ENCODE results near the gene C22orf42. TPM values are rescaled to one million over a fixed set of nuclear protein-coding genes. Genes with fewer than 3 reads are reported as not detected.

C22orf42 gene, protein sequence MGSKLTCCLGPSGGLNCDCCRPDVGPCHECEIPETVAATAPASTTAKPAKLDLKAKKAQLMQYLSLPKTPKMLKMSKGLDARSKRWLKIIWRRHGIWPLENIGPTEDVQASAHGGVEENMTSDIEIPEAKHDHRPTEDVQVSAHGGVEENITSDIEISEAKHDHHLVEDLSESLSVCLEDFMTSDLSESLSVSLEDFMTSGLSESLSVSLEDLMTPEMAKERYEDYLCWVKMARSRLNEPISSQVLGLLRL
- polyA plus RNA-seq (not detected in 3 replicates), polyA minus RNA-seq (not detected in 3 replicates)
- polyA plus RNA-seq (2011; ENCODE audit: low read depth) = not detected
- not detected in 2 replicates for polyA plus RNA-seq (2011; cell fraction: cytosol; rRNA removed)
- not detected in 2 replicates for polyA plus RNA-seq (2011; cell fraction: nucleus; rRNA removed)
- polyA plus RNA-seq (2012; ENCODE audit: low replicate concordance) = not detected in 2 replicates
- not detected for polyA minus RNA-seq (2011; cell fraction: cytosol; rRNA and poly(A)+ RNA removed)
- polyA minus RNA-seq (2011; cell fraction: nucleus; rRNA and poly(A)+ RNA removed) = not detected in 2 replicates

DNA sequence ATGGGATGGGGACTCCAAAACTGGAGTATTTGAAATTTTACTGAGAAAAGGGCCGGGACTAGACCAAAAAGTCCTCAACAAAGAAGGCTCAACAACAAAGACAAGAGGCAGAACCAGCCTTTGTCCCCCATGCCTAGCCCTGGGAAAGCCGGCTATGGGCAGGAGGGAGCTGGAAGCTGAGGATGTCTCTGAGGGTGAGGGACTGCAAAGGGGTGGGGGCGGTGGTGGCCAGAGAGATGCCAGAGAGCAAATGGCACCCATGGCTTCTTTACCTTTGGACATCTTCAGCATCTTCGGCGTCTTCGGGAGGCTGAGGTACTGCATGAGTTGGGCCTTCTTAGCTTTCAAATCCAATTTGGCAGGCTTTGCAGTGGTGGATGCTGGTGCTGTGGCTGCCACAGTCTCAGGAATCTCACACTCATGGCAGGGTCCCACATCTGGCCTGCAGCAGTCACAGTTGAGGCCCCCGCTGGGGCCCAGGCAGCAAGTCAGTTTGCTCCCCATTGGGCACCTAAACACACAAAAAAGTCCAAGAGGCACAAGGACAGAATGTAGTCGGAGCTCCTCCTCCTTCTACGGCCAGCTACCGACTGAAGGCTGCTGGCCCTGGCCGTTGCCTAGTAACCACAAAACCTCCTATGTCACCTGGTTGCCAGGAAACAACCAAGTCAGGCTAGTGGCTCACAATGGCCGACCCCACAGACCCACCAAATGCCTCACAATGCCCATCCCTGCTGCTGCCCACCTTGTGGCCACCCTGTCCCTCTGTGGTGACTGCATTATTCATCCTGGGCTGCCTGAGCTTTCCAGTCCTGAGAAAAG is at the start of gene C22orf42:
Gene C22orf42 (minus strand): TSS at position 592 of the 822 bp plus-strand sequence. CDS start 88 bp downstream, at position 504.
- no peak within 1 kb of the TSS for H3K9ac ChIP-seq (ENCODE audit: control insufficient read depth, extremely low read depth, insufficient read depth, low read length)
- H2AFZ ChIP-seq (ENCODE audit: control insufficient read depth, low read length) = no peak within 1 kb of the TSS
- H4K20me1 ChIP-seq (ENCODE audit: control insufficient read depth, extremely low read depth, insufficient read depth, low read length) = no peaks in the 10 kb centered on the region
- TF ChIP-seq, protein P1, sequence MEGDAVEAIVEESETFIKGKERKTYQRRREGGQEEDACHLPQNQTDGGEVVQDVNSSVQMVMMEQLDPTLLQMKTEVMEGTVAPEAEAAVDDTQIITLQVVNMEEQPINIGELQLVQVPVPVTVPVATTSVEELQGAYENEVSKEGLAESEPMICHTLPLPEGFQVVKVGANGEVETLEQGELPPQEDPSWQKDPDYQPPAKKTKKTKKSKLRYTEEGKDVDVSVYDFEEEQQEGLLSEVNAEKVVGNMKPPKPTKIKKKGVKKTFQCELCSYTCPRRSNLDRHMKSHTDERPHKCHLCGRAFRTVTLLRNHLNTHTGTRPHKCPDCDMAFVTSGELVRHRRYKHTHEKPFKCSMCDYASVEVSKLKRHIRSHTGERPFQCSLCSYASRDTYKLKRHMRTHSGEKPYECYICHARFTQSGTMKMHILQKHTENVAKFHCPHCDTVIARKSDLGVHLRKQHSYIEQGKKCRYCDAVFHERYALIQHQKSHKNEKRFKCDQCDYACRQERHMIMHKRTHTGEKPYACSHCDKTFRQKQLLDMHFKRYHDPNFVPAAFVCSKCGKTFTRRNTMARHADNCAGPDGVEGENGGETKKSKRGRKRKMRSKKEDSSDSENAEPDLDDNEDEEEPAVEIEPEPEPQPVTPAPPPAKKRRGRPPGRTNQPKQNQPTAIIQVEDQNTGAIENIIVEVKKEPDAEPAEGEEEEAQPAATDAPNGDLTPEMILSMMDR (optimal IDR thresholded peaks at IDR 0.05 in 1 of 3, IDR thresholded peaks at IDR 0.05 in 1 of 3, conservative IDR thresholded peaks at IDR 0.05 in 1 of 3; ENCODE audit: extremely low read depth in 1 of 3, insufficient read depth in 2 of 3, low read length in 3 of 3) = no peak
- no peak for FAIRE-seq
- no peaks in the 10 kb centered on the region for H3K9me1 ChIP-seq (ENCODE audit: control insufficient read depth, extremely low read depth, insufficient read depth, low read length)
- dilution Hi-C loops (cut with MboI; ENCODE audit: extremely low pct_ligation_motif_present, low sequenced_read_pairs) = no loop called here
- H3K36me3 ChIP-seq (ENCODE audit: control insufficient read depth in 2 of 2, extremely low read depth in 1 of 2, insufficient read depth in 2 of 2, low read length in 2 of 2) = no peaks in the 10 kb centered on the region
- no peak within 1 kb of the TSS for H3K4me3 ChIP-seq (ENCODE audit: control insufficient read depth in 2 of 3, extremely low read depth in 1 of 3, insufficient read depth in 2 of 3, low read depth in 1 of 3, low read length in 3 of 3)
- H3K27ac ChIP-seq (ENCODE audit: control insufficient read depth, insufficient read depth, low read length) = no peak within 1 kb of the TSS
- H3K4me2 ChIP-seq (ENCODE audit: control insufficient read depth, extremely low read depth, insufficient read depth, low read depth, low read length) = no peak within 1 kb of the TSS
- H3K79me2 ChIP-seq (ENCODE audit: control insufficient read depth, insufficient read depth, low read length) = no peaks in the 10 kb centered on the region
- no peaks in the 10 kb centered on the region for H3K9me3 ChIP-seq (ENCODE audit: control insufficient read depth, low read depth, low read length)
- DNase-seq (ENCODE audit: low read depth, low spot score) = no peak
- peaks cover 5% of the 10 kb centered on the region for H3K27me3 ChIP-seq (ENCODE audit: control insufficient read depth, extremely low read depth, insufficient read depth, low read length)
- no peaks in the 10 kb centered on the region for H3K4me1 ChIP-seq (ENCODE audit: control insufficient read depth, extremely low read depth, insufficient read depth, low read length)

DNA sequence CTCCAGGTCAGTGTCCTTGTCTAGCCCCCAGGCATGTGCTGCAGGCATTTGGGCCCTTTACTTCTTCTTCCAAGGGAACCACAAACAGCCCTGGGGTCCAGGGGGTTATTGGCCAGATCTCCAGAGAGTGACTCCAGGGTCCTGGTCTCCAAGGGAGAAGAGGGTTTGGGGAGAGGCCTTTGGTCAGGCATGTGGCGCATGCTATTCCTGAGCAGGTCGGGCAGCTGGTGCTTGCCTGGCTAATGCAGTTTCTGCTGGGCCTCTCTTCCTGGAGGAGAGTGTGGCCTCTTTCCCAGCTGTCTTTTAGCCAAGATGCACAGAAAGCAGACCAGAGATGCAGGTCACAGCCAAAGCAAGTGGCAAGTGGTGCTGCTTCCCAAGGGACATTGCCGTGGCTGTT is 49.6 kb upstream of the C22orf42 start:
- no peak for TF ChIP-seq EZH2 (IDR thresholded peaks at IDR 0.05; ENCODE audit: low read length)
- TF ChIP-seq, protein P1 (optimal IDR thresholded peaks at IDR 0.05 in 1 of 3, IDR thresholded peaks at IDR 0.05 in 1 of 3, conservative IDR thresholded peaks at IDR 0.05 in 1 of 3; ENCODE audit: extremely low read depth in 1 of 3, insufficient read depth in 2 of 3, low read length in 3 of 3) = no peak

More for the DNA sequence above, 49.6 kb upstream of the C22orf42 start:
- FAIRE-seq (no peak), DNase-seq (ENCODE audit: low read depth, low spot score) (no peak)
- H3K4me2 ChIP-seq (ENCODE audit: control insufficient read depth, extremely low read depth, insufficient read depth, low read depth, low read length) = no peak overlapping the region
- H3K4me3 ChIP-seq (ENCODE audit: control insufficient read depth in 2 of 3, extremely low read depth in 1 of 3, insufficient read depth in 2 of 3, low read depth in 1 of 3, low read length in 3 of 3) = no peak overlapping the region
- H3K36me3 ChIP-seq (ENCODE audit: control insufficient read depth in 2 of 2, extremely low read depth in 1 of 2, insufficient read depth in 2 of 2, low read length in 2 of 2) = no peaks in the 10 kb centered on the region
- H3K4me1 ChIP-seq (ENCODE audit: control insufficient read depth, extremely low read depth, insufficient read depth, low read length) = no peaks in the 10 kb centered on the region
- peaks cover 3% of the 10 kb centered on the region for H3K27me3 ChIP-seq (ENCODE audit: control insufficient read depth, extremely low read depth, insufficient read depth, low read length)
- no peaks in the 10 kb centered on the region for H3K9me1 ChIP-seq (ENCODE audit: control insufficient read depth, extremely low read depth, insufficient read depth, low read length)
- dilution Hi-C loops (cut with MboI; ENCODE audit: extremely low pct_ligation_motif_present, low sequenced_read_pairs) = no loop called here
- no peaks in the 10 kb centered on the region for H3K9me3 ChIP-seq (ENCODE audit: control insufficient read depth, low read depth, low read length)
- H3K79me2 ChIP-seq (ENCODE audit: control insufficient read depth, insufficient read depth, low read length) = no peaks in the 10 kb centered on the region
- H3K27ac ChIP-seq (ENCODE audit: control insufficient read depth, insufficient read depth, low read length) = no peak overlapping the region
- no peak overlapping the region for H2AFZ ChIP-seq (ENCODE audit: control insufficient read depth, low read length)
- H3K9ac ChIP-seq (ENCODE audit: control insufficient read depth, extremely low read depth, insufficient read depth, low read length) = no peak overlapping the region
- H4K20me1 ChIP-seq (ENCODE audit: control insufficient read depth, extremely low read depth, insufficient read depth, low read length) = no peaks in the 10 kb centered on the region

Measured in keratinocyte (primary cell).